ENCODE results near the gene GRK1.

GRK1 gene

DNA sequence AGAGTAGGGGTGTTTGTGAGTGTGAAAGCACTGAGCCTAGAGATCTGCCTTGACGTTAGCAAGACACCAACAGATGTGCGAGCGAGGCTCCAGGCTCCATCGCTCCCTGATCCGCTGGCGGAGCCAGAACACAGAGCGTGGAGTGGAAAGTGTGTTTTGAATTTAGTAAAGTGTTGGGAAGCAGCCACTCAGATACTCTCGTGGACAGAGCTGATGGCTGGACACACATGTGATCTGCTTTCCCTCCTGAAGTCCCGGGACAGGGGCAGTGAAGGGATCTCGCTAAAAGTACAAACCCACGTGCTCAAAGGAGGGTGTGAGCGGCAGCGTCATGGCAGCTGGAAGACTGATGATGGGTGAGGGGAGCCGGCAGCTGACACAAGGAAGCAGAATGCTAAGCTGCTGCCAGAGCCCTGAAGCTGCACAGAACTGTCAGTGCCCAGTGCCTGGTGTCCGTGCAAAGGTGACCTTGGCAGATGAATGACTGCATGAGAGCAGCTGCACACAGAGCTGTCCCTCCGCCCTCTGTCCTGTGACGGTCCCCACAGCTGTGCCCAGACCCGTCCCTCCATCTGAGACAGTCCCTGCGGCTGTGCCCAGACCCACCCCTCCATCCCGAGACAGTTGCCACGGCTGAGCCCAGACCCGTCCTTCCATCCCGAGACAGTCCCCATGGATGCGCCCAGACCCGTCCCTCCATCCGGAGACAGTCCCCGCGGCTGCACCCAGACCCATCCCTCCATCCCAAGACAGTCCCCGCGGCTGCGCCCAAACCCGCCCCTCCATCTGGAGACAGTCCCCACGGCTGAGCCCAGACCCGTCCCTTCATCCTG is 62.4 kb downstream of the GRK1 start:
- DNase-seq (ENCODE audit: low read depth, low spot score) = no peak

DNA sequence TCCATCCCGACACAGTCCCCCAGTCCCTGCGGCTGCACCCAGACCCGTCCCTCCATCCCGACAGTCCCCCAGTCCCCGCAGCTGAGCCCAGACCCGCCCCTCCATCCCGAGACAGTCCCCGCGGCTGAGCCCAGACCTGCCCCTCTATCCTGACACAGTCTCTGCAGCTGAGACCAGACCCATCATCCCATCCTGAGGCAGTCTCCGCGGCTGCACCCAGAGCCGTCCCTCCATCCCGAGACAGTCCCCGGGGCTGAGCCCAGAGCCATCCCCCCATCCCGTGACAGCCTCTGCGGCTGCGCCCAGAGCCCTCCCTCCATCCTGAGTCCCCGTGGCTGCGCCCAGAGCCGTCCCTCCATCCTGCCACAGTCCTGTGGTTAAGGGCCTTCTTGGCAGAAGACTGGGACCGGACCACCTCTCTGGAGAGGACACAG is 63.3 kb downstream of the GRK1 start:
- no peak for DNase-seq (ENCODE audit: low read depth, low spot score)

DNA sequence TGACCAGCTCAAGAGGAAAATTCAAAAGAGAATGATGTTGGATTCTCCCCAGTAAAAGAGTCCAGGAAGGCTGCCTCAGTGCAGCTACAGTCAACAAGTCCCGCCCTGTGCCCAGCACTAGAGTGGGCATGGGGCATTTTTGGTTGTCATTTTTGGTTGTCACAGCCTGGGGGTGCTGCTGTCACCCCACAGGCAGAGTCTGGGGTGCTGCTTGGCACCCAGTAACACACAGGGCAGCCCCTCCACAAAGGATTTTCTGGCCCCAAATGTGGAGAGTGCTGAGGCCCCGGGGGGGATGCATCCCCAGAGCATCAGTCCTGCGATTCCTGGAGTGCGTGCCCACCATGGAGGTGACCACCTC is 63.8 kb downstream of the GRK1 start:
- DNase-seq (ENCODE audit: low read depth, low spot score) = no peak

DNA sequence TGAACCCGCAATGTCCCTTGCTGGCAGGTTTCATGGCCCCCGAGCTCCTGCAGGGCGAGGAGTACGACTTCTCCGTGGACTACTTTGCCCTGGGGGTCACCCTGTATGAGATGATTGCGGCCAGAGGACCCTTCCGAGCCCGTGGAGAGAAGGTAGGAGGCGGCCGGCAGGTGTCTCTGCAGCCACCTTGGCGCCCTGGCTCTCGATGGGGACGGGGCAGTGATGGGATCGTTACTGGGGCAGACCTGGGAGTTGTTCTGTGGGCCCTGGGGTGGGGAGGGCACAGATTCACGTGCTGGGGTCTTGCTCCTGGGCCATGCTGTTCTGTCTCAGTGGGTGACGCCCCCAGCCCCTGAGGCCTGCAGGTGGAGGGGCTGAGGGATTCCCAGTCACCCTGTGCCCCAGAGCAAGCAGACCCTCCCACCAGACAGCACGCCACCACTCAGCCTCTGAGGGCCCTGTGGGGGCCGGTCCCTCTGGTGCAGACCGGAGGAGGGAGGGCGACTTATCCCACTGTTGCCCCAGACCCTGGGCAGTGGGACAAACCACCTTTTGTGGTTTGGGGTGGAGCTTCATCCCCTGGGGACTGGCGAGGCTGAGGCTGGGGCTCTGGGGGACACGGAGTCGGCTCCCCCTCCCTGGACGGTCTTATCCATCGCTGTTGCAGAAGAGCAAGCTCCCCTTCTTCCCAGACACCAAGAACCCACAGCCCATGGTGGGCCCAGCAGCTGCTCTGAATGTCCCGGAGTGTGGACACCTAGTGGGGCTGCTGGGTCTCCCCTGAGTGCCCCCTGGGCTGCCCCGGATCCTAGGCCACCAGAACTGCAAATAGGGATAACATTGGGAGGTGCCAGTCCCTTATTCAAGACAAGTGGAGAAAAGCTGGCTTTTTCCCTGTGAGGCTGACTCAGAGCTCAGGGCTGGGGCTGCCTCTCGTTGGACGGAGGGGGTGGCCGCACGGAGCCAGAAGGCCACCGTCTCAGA is 64.5 kb downstream of the GRK1 start:
- no peak for DNase-seq (ENCODE audit: low read depth, low spot score)

DNA sequence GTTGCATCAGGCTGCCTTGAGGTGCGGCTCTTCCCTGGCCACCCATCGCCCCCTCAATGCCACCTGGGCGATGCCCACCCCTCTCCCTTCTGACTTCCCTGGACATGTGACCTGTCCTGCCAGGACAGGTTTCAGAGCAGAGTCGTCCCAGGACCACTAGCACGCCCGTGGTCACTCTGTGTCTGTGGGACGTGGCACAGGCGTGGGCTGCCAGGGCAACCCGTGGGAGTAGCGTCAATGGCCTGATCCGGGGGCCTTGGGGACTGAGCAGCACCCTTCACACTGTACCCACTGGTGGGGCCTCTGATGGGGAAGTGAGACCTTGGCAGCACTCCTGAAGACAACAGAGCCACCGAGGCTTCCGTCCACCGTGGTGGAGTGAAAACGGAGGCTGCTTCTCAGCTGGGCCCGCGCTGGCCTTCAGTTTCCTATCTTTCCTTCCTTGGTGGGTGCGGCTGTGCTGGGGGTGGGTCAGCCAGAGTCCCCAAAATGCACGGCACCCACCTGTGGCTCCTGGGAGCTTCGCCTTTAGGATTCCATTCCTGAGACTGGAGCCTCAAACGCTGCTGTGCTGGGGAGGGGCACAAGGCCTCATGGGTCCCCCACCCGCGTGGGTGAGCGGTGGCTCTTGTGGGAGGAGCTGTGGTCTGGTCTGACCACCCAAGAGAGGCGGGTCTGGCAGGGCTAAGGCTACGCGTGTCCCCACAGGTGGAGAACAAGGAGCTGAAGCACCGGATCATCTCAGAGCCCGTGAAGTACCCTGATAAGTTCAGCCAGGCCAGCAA is 65.3 kb downstream of the GRK1 start:
- DNase-seq (ENCODE audit: low read depth, low spot score) = no peak

DNA sequence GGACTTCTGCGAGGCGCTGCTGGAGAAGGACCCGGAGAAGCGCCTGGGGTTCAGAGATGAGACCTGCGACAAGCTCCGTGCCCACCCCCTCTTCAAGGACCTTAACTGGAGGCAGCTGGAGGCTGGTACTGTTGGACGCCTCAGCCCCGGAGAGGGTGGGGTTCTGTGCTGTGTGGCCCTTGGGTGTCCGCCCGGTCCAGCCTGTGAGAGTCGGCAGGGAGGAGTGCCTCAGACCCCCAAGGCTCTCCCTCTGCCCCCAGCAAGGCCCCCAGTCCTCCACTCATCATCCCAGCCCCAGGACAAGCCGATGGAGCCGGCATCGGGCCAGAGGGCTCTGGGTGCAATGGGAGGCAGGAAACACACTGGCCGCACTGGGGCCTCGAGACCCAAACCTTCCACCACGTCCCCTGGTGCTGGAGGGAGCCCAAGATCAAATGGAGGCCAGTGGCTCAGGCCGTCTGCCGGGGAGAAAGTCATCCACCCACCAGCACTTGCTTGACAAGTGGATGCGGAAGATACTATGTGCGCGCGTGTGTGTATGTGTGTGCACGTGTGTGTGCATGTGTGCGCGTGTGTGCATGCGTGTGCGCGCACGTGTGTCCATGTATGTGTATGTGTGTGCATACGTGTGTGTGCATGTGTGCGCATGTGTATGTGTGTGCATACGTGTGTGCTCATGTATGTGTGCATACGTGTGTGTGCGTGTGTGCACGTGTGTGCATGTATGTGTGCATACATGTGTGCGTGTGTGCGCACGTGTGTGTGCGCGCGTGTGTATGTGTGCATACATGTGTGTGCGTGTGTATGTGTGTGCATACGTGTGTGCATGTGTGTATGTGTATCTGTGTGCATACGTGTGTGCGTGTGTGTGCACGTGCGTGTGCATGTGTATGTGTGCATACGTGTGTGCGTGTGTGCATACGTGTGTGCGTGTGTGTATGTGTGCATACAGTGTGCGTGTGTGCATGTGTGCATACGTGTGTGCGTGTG is 66.2 kb downstream of the GRK1 start:
- DNase-seq (ENCODE audit: low read depth, low spot score) = no peak

DNA sequence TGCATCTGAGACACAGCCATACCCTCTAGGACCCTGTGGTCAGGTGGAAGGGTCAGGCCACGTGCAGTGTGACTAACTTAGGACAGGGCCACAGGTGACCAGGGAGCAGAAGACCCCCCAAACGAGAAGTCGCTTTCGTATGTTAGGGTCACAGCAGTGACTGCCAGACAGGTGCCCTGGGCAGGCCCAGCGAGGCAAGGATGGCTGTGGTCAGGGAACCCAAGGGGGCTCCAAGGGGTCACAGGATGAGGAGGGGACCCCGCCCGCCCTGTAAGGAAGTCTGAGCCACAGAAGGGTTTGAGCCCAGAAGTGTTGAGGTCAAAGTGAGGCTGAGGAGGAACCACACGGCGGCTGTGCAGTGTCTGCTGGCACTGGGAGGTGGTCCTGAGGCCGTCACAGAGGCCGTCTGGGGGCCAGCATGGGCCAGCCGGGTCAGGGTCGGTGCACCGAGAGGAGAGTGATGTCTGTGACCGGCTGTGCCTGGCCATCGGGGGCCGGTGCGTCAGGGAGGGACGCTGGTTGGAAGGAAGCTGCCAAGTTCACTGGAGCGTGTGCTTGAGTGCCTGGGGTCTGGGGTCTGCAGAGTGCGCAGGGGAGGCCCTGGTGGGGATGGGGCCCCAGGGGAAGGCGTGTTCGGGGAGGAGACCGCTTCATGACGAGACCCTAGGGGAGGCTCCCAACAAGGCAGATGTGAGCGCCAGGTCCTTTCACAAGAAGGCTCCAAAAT is 67.2 kb downstream of the GRK1 start:
- DNase-seq (ENCODE audit: low read depth, low spot score) = no peak

DNA sequence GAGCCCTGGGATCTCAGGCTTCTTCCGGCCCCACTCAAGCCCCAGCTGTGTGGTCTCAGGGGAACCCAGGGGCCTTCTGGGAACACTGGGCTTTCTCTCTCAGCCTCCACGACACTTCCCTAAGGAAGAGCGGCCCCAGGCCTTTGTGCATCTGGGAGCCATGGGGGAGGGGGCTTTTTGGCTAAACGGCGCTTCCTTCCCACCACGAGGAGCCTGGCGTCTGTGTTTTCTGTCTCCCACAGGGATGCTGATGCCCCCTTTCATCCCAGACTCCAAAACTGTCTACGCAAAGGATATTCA is 67.8 kb downstream of the GRK1 start:
- DNase-seq (ENCODE audit: low read depth, low spot score) = no peak

DNA sequence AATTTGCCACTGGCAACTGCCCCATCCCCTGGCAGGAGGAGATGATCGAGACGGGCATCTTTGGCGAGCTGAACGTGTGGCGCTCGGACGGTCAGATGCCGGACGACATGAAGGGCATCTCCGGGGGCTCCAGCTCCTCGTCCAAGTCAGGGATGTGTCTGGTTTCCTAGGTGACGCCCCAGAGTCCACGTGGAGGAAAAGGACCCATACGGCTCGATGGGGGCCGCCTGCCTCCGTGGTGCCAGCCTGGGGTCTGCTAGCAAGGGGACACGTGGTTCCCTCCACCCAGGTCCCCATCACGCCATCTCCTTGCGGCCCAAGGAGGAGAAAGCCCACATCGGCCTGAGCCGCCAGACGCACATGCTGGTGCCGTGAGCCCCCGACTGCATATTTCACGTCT is 68.2 kb downstream of the GRK1 start:
- DNase-seq (ENCODE audit: low read depth, low spot score) = no peak

DNA sequence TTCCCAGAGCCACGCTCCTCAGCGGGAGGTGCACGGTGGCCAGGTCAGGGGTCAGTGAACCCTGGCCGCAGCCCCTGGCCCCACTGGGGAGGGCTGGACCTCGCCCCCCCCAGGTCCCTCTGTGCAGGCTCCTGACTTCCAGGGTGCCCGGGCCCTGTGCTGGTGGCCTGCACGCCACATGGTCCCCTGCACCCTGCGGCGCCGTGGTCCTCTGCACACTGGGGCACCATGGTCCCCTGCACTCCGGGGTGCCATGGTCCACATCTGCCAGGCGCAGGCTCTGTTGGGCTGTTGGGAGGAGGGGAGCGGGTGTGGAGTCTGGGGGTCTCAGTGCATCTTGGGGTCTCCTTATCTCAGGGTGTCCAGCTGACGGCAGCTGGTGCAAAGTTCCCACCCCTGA is 68.7 kb downstream of the GRK1 start:
- no peak for DNase-seq (ENCODE audit: low read depth, low spot score)

DNA sequence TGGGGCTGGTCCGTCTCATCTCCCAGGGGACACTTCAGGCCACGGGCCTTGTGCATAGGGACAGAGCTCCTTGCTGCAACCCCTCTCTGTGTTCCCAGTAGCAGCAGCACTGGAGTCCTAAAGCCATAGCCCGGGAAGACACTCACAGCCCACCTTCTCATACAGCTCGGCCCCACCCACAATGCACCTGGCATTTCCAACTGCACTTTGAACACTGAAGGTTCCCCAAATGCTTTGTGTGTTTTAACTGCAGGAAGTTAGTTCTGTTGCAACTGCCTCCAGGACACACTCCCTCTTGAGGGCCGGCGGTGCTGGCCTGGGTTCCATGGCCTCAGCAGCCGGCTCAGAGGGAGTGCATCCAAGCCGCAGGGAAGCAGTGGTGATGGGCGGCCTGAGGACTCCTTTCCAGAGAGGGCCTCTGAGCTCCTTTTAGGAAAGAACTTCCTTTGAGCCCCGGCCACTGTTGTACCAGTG is 69.3 kb downstream of the GRK1 start:
- DNase-seq (ENCODE audit: low read depth, low spot score) = no peak

DNA sequence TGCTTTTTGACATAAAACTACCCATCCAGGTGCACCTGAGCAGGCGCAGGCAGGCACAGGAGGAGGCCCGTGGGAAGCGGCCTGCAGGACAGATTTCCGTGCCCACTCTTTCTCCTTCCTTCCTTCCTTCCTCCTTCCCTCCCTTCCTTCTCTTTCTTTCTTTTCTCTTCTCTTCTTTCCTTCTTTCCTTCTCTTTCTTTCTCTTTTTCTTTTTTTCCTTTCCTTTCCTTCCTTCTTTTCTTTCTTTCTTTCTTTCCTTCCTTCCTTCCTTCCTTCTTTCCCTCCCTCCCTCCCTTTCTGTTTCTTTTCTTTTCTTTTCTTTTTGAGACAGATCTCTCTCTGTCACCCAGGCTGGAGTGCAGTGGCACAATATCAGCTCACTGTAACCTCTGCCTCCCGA is 70.8 kb downstream of the GRK1 start:
- DNase-seq (ENCODE audit: low read depth, low spot score) = no peak

DNA sequence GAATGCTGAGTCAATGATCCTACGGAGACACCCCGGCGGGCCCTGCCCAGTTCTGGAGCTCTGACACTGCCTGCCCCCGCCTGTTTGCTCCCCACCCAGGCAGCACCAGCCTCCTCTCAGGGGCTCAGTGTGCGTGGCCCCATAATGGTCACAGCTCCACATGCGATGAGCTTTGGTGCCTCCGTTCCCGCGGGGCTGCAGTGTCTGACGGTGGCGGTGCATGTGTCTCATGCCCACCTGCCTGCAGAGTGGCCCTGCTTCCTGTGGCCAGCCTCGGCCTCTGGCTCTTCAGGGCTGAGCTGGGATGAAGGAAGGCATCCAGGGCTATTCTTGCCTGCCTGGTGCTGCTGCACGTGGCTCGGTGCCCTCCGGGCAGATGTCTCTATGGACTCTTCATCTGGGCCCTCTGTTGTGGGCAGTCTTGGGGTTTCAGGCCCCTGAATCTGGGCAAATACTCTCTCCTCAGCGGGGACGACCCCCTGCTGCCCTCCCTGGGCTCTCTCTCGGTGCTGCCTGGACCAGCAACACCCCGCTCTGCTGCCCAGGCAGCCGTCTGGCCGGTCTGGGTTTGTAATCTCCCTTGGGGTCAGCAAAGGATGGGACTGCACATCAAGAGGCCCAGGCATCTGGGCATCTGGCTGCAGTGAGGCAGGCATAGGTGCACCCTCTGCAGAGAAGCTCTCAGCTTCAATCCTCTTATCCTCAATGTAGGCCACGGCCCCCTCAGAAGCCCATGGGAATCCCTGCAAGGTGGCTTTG is 72.7 kb downstream of the GRK1 start:
- no peak for DNase-seq (ENCODE audit: low read depth, low spot score)

DNA sequence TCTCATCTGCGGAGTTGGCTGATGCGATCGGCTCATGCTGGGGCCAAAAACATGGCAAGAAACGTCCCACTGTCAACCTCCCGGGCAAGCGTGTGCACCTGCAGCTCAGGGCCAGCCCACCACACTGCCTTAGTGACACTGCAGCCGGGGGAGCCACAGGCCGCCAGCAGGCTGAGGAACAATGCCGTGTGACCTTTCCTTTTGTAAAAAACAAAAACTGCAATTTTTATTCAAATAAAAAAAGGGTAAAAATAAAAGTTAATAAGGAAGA is 73.2 kb downstream of the GRK1 start:
- DNase-seq (ENCODE audit: low read depth, low spot score) = no peak

DNA sequence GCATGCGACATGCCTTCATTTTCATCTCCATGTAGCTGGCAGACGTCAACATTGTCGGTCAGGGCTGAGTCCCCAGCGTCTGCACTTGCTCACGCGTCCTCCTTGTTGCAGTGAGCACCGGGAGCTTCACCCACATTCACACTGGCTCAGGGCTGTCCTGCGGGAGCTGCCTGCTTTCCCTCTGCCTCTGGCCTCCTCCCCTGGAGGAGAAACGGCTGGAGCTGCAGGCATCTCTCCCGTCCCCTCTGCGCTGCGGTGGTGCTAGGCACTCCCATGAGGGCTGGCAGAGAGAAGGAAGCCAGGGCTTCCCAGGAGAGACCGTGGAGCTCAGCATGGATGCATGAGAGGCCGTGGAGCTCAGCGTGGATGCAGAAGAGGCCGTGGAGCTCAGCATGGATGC is 73.6 kb downstream of the GRK1 start:
- no peak for DNase-seq (ENCODE audit: low read depth, low spot score)

DNA sequence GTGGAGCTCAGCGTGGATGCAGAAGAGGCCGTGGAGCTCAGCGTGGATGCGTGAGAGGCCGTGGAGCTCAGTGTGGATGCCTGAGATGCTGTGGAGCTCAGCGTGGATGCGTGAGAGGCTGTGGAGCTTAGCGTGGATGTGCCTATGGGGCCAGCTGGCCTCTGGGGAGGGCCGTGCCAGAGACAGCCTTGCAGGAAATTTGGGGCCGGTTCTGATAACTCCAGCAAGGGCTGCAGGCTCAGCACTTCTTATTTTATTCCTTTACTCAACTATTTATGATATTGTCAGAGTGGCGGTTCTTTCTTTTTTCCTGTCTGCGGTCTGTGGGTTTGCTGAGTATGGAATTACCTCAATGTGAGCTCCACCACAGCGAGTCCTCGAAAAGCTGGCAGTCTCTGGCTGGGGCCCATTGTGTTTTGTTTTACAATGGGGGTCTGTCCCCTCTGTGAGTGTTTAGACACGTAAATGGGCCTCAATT is 74.2 kb downstream of the GRK1 start:
- DNase-seq (ENCODE audit: low read depth, low spot score) = no peak

DNA sequence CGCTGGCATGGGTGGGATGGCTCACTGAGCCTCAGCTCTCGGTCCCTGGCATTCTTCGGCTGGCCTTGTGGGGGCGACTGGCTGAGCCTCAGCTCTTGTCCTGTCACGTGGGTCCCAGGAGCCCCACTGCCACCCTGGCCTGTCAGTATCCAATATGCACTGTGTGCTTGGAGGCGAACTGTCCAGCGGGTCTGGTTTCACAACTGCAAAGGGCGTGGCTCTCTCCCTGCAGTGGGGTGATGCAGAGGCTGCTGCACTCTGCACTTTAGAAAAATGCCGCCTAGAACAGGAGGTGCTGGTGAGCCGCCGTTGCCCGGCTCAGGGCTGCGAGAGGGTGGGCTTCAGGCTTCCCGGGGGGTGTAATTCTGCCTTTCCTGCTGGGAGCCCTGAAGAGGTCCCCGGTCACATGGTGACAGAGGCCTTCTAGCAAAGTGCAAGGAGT is 75.0 kb downstream of the GRK1 start:
- DNase-seq (ENCODE audit: low read depth, low spot score) = no peak

DNA sequence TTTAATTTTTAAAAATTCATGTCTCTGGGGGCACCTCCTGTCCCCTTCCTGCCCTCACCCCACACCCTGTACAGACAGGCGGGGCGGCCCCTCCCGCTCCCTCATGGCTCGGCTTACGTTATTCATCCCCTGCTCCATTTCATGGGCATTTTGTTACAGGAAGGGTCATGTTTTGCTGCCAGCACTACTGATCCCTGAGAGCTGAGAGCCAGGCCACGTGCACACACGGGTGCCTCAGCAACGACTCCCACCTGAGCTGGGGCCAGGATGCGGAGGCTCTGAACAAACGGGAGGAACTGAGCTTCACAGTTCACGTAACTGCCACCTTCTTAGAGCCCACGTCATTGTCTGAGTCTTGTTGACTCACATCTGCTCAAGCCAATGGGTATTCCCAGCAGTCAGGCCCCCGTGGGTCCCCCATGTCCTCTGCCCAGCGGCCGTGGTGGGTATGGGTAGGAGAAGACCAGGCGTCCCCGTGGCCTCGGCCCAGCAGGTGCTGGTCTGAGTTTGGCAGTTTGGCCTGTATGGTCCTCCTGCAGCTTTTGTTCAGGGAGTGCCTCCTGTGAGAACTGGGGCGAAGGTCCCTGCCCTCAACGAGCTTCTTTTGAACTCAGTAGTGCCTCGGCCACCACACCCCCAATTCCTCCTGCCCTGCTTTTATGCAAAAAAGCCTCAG is 75.6 kb downstream of the GRK1 start:
- DNase-seq (ENCODE audit: low read depth, low spot score) = no peak
